Prostate gland (tissue), 2 donors: Measurements from ENCODE around the gene FBRSL1.

ENCODE experiments used
- CTCF ChIP-seq, 4 experiments: fragments of 200-600 bp in 2 of 4; fragments of 450-650 bp in 2 of 4; sonication (generic) in 2 of 4; IDR thresholded peaks; 1 replicate in 3 of 4; 2 replicates in 1 of 4; pipeline ENCODE4 v1.5.1; 2016 to 2019; ENCODE audit warnings: antibody characterized with exemption in 4 of 4, mild to moderate bottlenecking in 2 of 4, moderate library complexity in 2 of 4
- POLR2A ChIP-seq: fragments of 450-650 bp; IDR thresholded peaks from one replicate; pipeline ENCODE4 v1.6.1; 2016; ENCODE audit warnings: antibody characterized with exemption, mild to moderate bottlenecking
- POLR2AphosphoS5 ChIP-seq: sonication (generic); formaldehyde crosslinking; IDR thresholded peaks from one replicate; pipeline ENCODE4 v1.6.1; 2017; ENCODE audit warnings: antibody characterized with exemption

- TF ChIP-seq POLR2A = no peak
- TF ChIP-seq CTCF (IDR thresholded peaks at IDR 0.05) = no peak
- no peak for TF ChIP-seq POLR2AphosphoS5
Measured at GRCh38 chr12:132454933-132455418, 35.0 kb upstream of the FBRSL1 start.
